HepG2 (cell line): Measurements from ENCODE around the gene CHN1. TPM values are rescaled to one million over a fixed set of nuclear protein-coding genes. Genes with fewer than 3 reads are reported as not detected.

Source experiments
- ATAC-seq: fragments of 200-7000 bp; cut with Tn5 transposase; 3 replicates; pipeline ENCODE4 v1.9.1; 2020; ENCODE audit warnings: mild to moderate bottlenecking, moderate library complexity
- BruUV-seq: library from RNA; stranded (reverse); fragments of 400-500 nt; replicated peaks from 2 replicates; lab custom pipeline; 2021; lab: Mats Ljungman, UMichigan
- CTCF ChIA-PET: fragments of 300-600 bp; formaldehyde crosslinking; extraction: SDS; loops from one replicate; lab custom pipeline; 2021; ENCODE audit warnings: low total read pairs, inconsistent platforms, low intra/inter-chr PET ratio; lab: Yijun Ruan, JAX
- POLR2A ChIA-PET: fragments of 350-600 bp; sonication (Branson Sonifier 250); formaldehyde crosslinking; loops from one replicate; lab custom pipeline; 2020; ENCODE audit warnings: antibody characterized with exemption, inconsistent platforms; lab: Yijun Ruan, JAX
- DNase-seq: peaks from one replicate; pipeline ENCODE4 v3.0.0-alpha.2; 2015; ENCODE audit warnings: low spot score
- FAIRE-seq: peaks from 3 replicates; lab custom pipeline; 2011; peaks lifted over from hg19 to GRCh38; lab: Jason Lieb, UNC
- H2AFZ ChIP-seq: one replicate; pipeline ENCODE4 v1.6.1; 2011; ENCODE audit warnings: low read length, inconsistent platforms
- H3K27ac ChIP-seq: fragments of 300-600 bp; 3 replicates; pipeline ENCODE4 v1.8.0; 2011; ENCODE audit warnings: mixed run types, mild to moderate bottlenecking, mixed read lengths, low read length, inconsistent platforms; ENCODE audit not compliant: insufficient read depth; ENCODE audit errors: extremely low read length
- H3K27me3 ChIP-seq, 2 experiments: fragments of 200-600 bp in 1 of 2; 2 replicates in 1 of 2; 3 replicates in 1 of 2; pipeline versions ENCODE4 v1.6.0 to v1.8.0; 2011; ENCODE audit warnings: low read length in 2 of 2, mild to moderate bottlenecking in 2 of 2, moderate library complexity in 2 of 2, inconsistent platforms in 1 of 2; ENCODE audit not compliant: insufficient read depth in 2 of 2, control insufficient read depth in 1 of 2
- H3K36me3 ChIP-seq, 2 experiments: fragments of 200-600 bp in 1 of 2; replicated peaks in 1 of 2; 2 replicates in 1 of 2; 3 replicates in 1 of 2; pipeline versions ENCODE4 v1.5.1 to v1.8.0; 2011; ENCODE audit warnings: low read length in 2 of 2, inconsistent platforms in 1 of 2; ENCODE audit not compliant: insufficient read depth in 2 of 2, control insufficient read depth in 1 of 2
- H3K4me1 ChIP-seq: 2 replicates; pipeline ENCODE4 v1.5.1; 2012; ENCODE audit warnings: low read length, inconsistent platforms; ENCODE audit not compliant: insufficient read depth
- H3K4me2 ChIP-seq: 2 replicates; pipeline ENCODE4 v1.6.0; 2011; ENCODE audit warnings: low read depth, low read length, inconsistent platforms
- H3K4me3 ChIP-seq, 3 experiments: fragments of 200-600 bp in 1 of 3; sonication (generic), shearing (Covaris generic) in 1 of 3; replicated peaks in 1 of 3; 2 replicates each; pipeline ENCODE4 v1.5.1; 2011 to 2016; ENCODE audit warnings: low read length in 3 of 3, inconsistent platforms in 2 of 3, low read depth in 2 of 3, mild to moderate bottlenecking in 2 of 3, control low read depth in 1 of 3, mixed read lengths in 1 of 3; ENCODE audit not compliant: insufficient read depth in 1 of 3
- H3K79me2 ChIP-seq: one replicate; pipeline ENCODE4 v1.6.1; 2011; ENCODE audit warnings: low read length, inconsistent platforms; ENCODE audit not compliant: insufficient read depth
- H3K9ac ChIP-seq: 2 replicates; pipeline ENCODE4 v1.6.0; 2011; ENCODE audit warnings: mild to moderate bottlenecking, low read depth, low read length, inconsistent platforms; ENCODE audit not compliant: insufficient read depth
- H3K9me3 ChIP-seq: 2 replicates; pipeline ENCODE4 v1.5.1; 2012; ENCODE audit warnings: mild to moderate bottlenecking, low read length
- H4K20me1 ChIP-seq: 2 replicates; pipeline ENCODE4 v1.6.0; 2011; ENCODE audit warnings: inconsistent platforms, mild to moderate bottlenecking, low read length, moderate library complexity; ENCODE audit not compliant: insufficient read depth
- AHDC1 ChIP-seq: sonication (generic); formaldehyde crosslinking; IDR thresholded peaks from 2 replicates; pipeline ENCODE4 v1.5.1; 2020; ENCODE audit warnings: mild to moderate bottlenecking, missing genetic modification reagents, borderline replicate concordance
- ETV6 ChIP-seq: sonication (generic); formaldehyde crosslinking; conservative IDR thresholded peaks from 2 replicates; pipeline ENCODE4 v1.4.0; 2020; ENCODE audit warnings: missing genetic modification reagents
- FOXJ3 ChIP-seq: sonication (generic); formaldehyde crosslinking; IDR thresholded peaks from 2 replicates; pipeline ENCODE4 v1.4.0; 2020; ENCODE audit warnings: missing genetic modification reagents, mild to moderate bottlenecking, borderline replicate concordance
- GTF2F1 ChIP-seq: fragments of 150-350 bp; IDR thresholded peaks from 2 replicates; pipeline ENCODE4 v1.6.1; 2014; ENCODE audit warnings: low read length
- GTF3A ChIP-seq: sonication (generic); formaldehyde crosslinking; conservative IDR thresholded peaks from 2 replicates; pipeline ENCODE4 v1.4.0; 2020; ENCODE audit warnings: mild to moderate bottlenecking, missing genetic modification reagents
- GZF1 ChIP-seq: sonication (generic); formaldehyde crosslinking; IDR thresholded peaks from 2 replicates; pipeline ENCODE4 v1.5.1; 2020; ENCODE audit warnings: mild to moderate bottlenecking, missing genetic modification reagents
- KLF15 ChIP-seq: sonication (generic); formaldehyde crosslinking; IDR thresholded peaks from 2 replicates; pipeline ENCODE4 v1.8.1; 2023; ENCODE audit warnings: borderline replicate concordance, mild to moderate bottlenecking, inconsistent platforms, missing genetic modification reagents, mixed read lengths
- ONECUT2 ChIP-seq: sonication (generic); formaldehyde crosslinking; IDR thresholded peaks from 2 replicates; pipeline ENCODE4 v1.4.0; 2020; ENCODE audit warnings: missing genetic modification reagents
- REPIN1 ChIP-seq: sonication (generic); formaldehyde crosslinking; IDR thresholded peaks from 2 replicates; pipeline ENCODE4 v1.8.0; 2022; ENCODE audit warnings: missing genetic modification reagents, low read depth, mild to moderate bottlenecking, borderline replicate concordance
- SMAD9 ChIP-seq: sonication (generic); formaldehyde crosslinking; IDR thresholded peaks from 2 replicates; pipeline ENCODE4 v1.5.1; 2020; ENCODE audit warnings: mild to moderate bottlenecking, missing genetic modification reagents
- SUZ12 ChIP-seq: fragments of 150-350 bp; IDR thresholded peaks from 2 replicates; pipeline ENCODE4 v1.6.1; 2014; ENCODE audit warnings: low read depth, low read length
- TEF ChIP-seq: sonication (generic); formaldehyde crosslinking; IDR thresholded peaks from 2 replicates; pipeline ENCODE4 v1.5.0; 2020; ENCODE audit warnings: missing genetic modification reagents
- TSC22D2 ChIP-seq: sonication (generic); formaldehyde crosslinking; IDR thresholded peaks from 2 replicates; pipeline ENCODE4 v1.5.1; 2020; ENCODE audit warnings: missing genetic modification reagents, mild to moderate bottlenecking, borderline replicate concordance
- ZBTB21 ChIP-seq: sonication (generic); formaldehyde crosslinking; IDR thresholded peaks from 2 replicates; pipeline ENCODE4 v1.4.0; 2020; ENCODE audit warnings: missing genetic modification reagents
- ZNF292 ChIP-seq: sonication (generic); formaldehyde crosslinking; IDR thresholded peaks from 2 replicates; pipeline ENCODE4 v1.8.1; 2022; ENCODE audit warnings: mild to moderate bottlenecking, low read depth, missing genetic modification reagents, borderline replicate concordance
- ZNF674 ChIP-seq: sonication (generic); formaldehyde crosslinking; IDR thresholded peaks from 2 replicates; pipeline ENCODE4 v1.5.0; 2020; ENCODE audit warnings: low read depth, mild to moderate bottlenecking, missing genetic modification reagents
- ZNF83 ChIP-seq: sonication (generic); formaldehyde crosslinking; IDR thresholded peaks from 2 replicates; pipeline ENCODE4 v1.4.0; 2020; ENCODE audit warnings: missing genetic modification reagents, mild to moderate bottlenecking, borderline replicate concordance
- WGBS: methylation state at CpG from one replicate; pipeline ENCODE4 v1.1.6; 2017; ENCODE audit warnings: low lambda C conversion rate; 5-methylcytosine and 5-hydroxymethylcytosine counted together
- in situ Hi-C: cut with HindIII; loops from 2 replicates; pipeline ENCODE4 v1.10.0; 2017; ENCODE audit warnings: low pct_unique_long_range_greater_than_20kb; ENCODE audit not compliant: extremely low pct_ligation_motif_present
- intact Hi-C: fragments of 100-400 bp; cut with micrococcal nuclease; formaldehyde crosslinking; loops from one replicate; pipeline ENCODE4 v1.10.0; 2022; ENCODE audit not compliant: unreplicated experiment
- polyA plus RNA-seq, 8 experiments: library from polyadenylated mRNA; depleted of rRNA in 3 of 8; stranded (reverse) in 7 of 8; unstranded in 1 of 8; fragments of >200 nt; fragmentation: Illumina TruSeq in 4 of 8; extraction: Trizol in 4 of 8; gene quantifications; 2 replicates each; pipeline versions ENCODE4 v1.2.1 to v1.2.3, GENCODE V29; 2011 to 2016; ENCODE audit warnings: low read depth in 4 of 8, missing spikeins in 1 of 8, mixed read lengths in 1 of 8; ENCODE audit not compliant: insufficient read depth in 1 of 8
- total RNA-seq, 5 experiments: library from RNA; depleted of rRNA; stranded (reverse); fragments of >200 nt; fragmentation: Illumina TruSeq; extraction: Trizol; gene quantifications; 2 replicates each; pipeline ENCODE4 v1.2.3, GENCODE V29; 2016; ENCODE audit warnings: low read depth in 1 of 5

Gene CHN1
- total and polyA plus RNA-seq, 2 of the 13 experiments (the other 11 are each of a cell fraction or from before 2014, with no cell fraction given) = 2.8 to 3.5 TPM

GRCh38 chr2:174781298-174781697, 223.9 kb downstream of the CHN1 start (continued):
- TF ChIP-seq ZNF292 (no peak), AHDC1 (no peak), ZNF83 (CRISPR knock-in tag) (no peak), GTF2F1 (no peak)

- TF ChIP-seq ETV6 (CRISPR knock-in tag) (no peak), ZBTB21 (no peak), SMAD9 (no peak), GTF3A (CRISPR knock-in tag) (no peak), KLF15 (CRISPR knock-in tag) (no peak), REPIN1 (CRISPR knock-in tag) (no peak), ONECUT2 (CRISPR knock-in tag) (no peak), GZF1 (CRISPR knock-in tag) (no peak), TEF (no peak), FOXJ3 (no peak), ZNF674 (no peak), SUZ12 (no peak), TSC22D2 (CRISPR knock-in tag) (no peak)
- Histone ChIP-seq H4K20me1 (no peaks in the 10 kb centered on the region), H3K4me1 (no peaks in the 10 kb centered on the region; the same call in 1 of the 2 replicates), H3K4me2 (no peak overlapping the region), H3K36me3 (no peaks in the 10 kb centered on the region), H3K9ac (no peak overlapping the region), H3K27me3 (peaks cover 6 to 57% of the 10 kb centered on the region in 2 experiments; a peak in 4 of 5 replicates), H2AFZ (no peak overlapping the region), H3K4me3 (no peak overlapping the region), H3K9me3 (no peaks in the 10 kb centered on the region), H3K27ac (no peak overlapping the region), H3K79me2 (no peaks in the 10 kb centered on the region)
- intact Hi-C loops = no loop called here
- 0% methylated on average over 5 of the region's 7 CpGs for WGBS
- ChIA-PET POLR2A (no interaction called here), CTCF (no interaction called here)
- DNase-seq (no peak), ATAC-seq (no peak), FAIRE-seq (no peak)
- BruUV-seq = no TSS peak
- in situ Hi-C loops = no loop called here
Measured at GRCh38 chr2:174780856-174781255, 224.3 kb downstream of the CHN1 start.
